HEK293 (cell line): ENCODE measurements around the gene HPCA.

Experiments
- CTCF ChIP-seq: fragments of 450-650 bp; formaldehyde crosslinking; IDR thresholded peaks from 2 replicates; pipeline ENCODE4 v1.5.1; 2016; ENCODE audit warnings: missing biosample characterization, missing genetic modification characterization
- ZNF521 ChIP-seq: fragments of 450-650 bp; formaldehyde crosslinking; IDR thresholded peaks from 2 replicates; pipeline ENCODE4 v1.5.1; 2017; ENCODE audit warnings: missing biosample characterization, mild to moderate bottlenecking, missing genetic modification characterization
- ZNF530 ChIP-seq: fragments of 450-650 bp; formaldehyde crosslinking; IDR thresholded peaks from 2 replicates; pipeline ENCODE4 v1.5.1; 2016; ENCODE audit warnings: low read depth, missing biosample characterization, missing genetic modification characterization

- TF ChIP-seq CTCF (tag by site-specific recombination) (no peak), ZNF521 (tag by site-specific recombination) (no peak), ZNF530 (tag by site-specific recombination) (no peak)
Measured at GRCh38 chr1:32899586-32900296, 13.4 kb downstream of the HPCA start.
